Hepatocyte (in vitro differentiated cells): Measurements from ENCODE around the gene GRIN2C. TPM values are rescaled to one million over a fixed set of nuclear protein-coding genes. Genes with fewer than 3 reads are reported as not detected.

Source experiments
- DNase-seq: peaks from one replicate; pipeline ENCODE4 v3.0.0-alpha.2; 2016; ENCODE audit warnings: low spot score
- H2AFZ ChIP-seq: fragments of 200-600 bp; sonication (generic); 2 replicates; pipeline ENCODE4 v1.6.0; 2016; ENCODE audit warnings: antibody characterized with exemption, mild to moderate bottlenecking
- H3K27ac ChIP-seq: fragments of 200-600 bp; sonication (generic); 2 replicates; pipeline ENCODE4 v1.5.1; 2016; ENCODE audit warnings: mild to moderate bottlenecking
- H3K27me3 ChIP-seq: fragments of 200-600 bp; sonication (generic); 2 replicates; pipeline ENCODE4 v1.6.1; 2016
- H3K36me3 ChIP-seq: fragments of 200-600 bp; sonication (generic); replicated peaks from 2 replicates; pipeline ENCODE4 v1.5.1; 2016; ENCODE audit warnings: low read depth; ENCODE audit not compliant: insufficient read depth
- H3K4me1 ChIP-seq: fragments of 200-600 bp; sonication (generic); 2 replicates; pipeline ENCODE4 v1.5.1; 2016; ENCODE audit warnings: mild to moderate bottlenecking, moderate library complexity; ENCODE audit not compliant: insufficient read depth
- H3K4me2 ChIP-seq: fragments of 200-600 bp; sonication (generic); 2 replicates; pipeline ENCODE4 v1.6.0; 2016
- H3K4me3 ChIP-seq: fragments of 200-600 bp; sonication (generic); 2 replicates; pipeline ENCODE4 v1.5.1; 2016; ENCODE audit warnings: mild to moderate bottlenecking
- H3K79me2 ChIP-seq: fragments of 200-600 bp; sonication (generic); 2 replicates; pipeline ENCODE4 v1.6.0; 2017; ENCODE audit warnings: mild to moderate bottlenecking
- H3K9me2 ChIP-seq: fragments of 200-600 bp; sonication (generic); replicated peaks from 2 replicates; pipeline ENCODE4 v1.6.0; 2017; ENCODE audit warnings: mild to moderate bottlenecking; ENCODE audit not compliant: insufficient read depth
- H3K9me3 ChIP-seq: fragments of 200-600 bp; sonication (generic); 2 replicates; pipeline ENCODE4 v1.5.1; 2016; ENCODE audit warnings: low read depth, mild to moderate bottlenecking
- H4K20me1 ChIP-seq: fragments of 200-600 bp; sonication (generic); 2 replicates; pipeline ENCODE4 v1.6.0; 2016; ENCODE audit warnings: mild to moderate bottlenecking; ENCODE audit not compliant: insufficient read depth, poor library complexity, severe bottlenecking
- CTCF ChIP-seq: fragments of 200-600 bp; sonication (generic); IDR thresholded peaks from 2 replicates; pipeline ENCODE4 v1.5.1; 2016; ENCODE audit warnings: antibody characterized with exemption, mild to moderate bottlenecking; ENCODE audit not compliant: poor library complexity
- EZH2 ChIP-seq: fragments of 200-600 bp; sonication (generic); IDR thresholded peaks from 2 replicates; pipeline ENCODE4 v1.6.1; 2016; ENCODE audit warnings: antibody characterized with exemption, mild to moderate bottlenecking, borderline replicate concordance
- EZH2phosphoT487 ChIP-seq: fragments of 200-600 bp; sonication (generic); IDR thresholded peaks from one replicate; pipeline ENCODE4 v1.6.1; 2018; ENCODE audit warnings: antibody characterized with exemption, mild to moderate bottlenecking, low read depth, moderate library complexity; ENCODE audit not compliant: unreplicated experiment, severe bottlenecking
- WGBS: methylation state at CpG from one replicate; pipeline ENCODE4 v1.1.6; 2016; ENCODE audit warnings: low lambda C conversion rate; ENCODE audit errors: missing lambda C conversion rate; 5-methylcytosine and 5-hydroxymethylcytosine counted together
- polyA plus RNA-seq: library from polyadenylated mRNA; unstranded; fragments of >200 nt; fragmentation: Nextera tagmentation; extraction: Ambion mirVana; gene quantifications from 2 replicates; pipeline ENCODE4 v1.2.1, GENCODE V29; 2016
- total RNA-seq: library from RNA; depleted of rRNA; stranded (reverse); fragments of >200 nt; gene quantifications from 2 replicates; pipeline ENCODE4 v1.2.3, GENCODE V29; 2014

The GRIN2C gene
- total and polyA plus RNA-seq, 2 experiments from 2014 or later = 0.27 TPM; not detected in 1

- no peak overlapping the region for H2AFZ ChIP-seq
- H3K4me3 ChIP-seq = no peak overlapping the region
- no peaks in the 10 kb centered on the region for H3K36me3 ChIP-seq
- WGBS = 89% methylated on average over 6 of the region's 6 CpGs
- H3K27ac ChIP-seq = no peak overlapping the region
- H4K20me1 ChIP-seq = no peaks in the 10 kb centered on the region
- H3K9me3 ChIP-seq = no peaks in the 10 kb centered on the region
- H3K4me2 ChIP-seq = no peak overlapping the region
- no peaks in the 10 kb centered on the region for H3K9me2 ChIP-seq
- no peaks in the 10 kb centered on the region for H3K4me1 ChIP-seq
- H3K27me3 ChIP-seq = no peaks in the 10 kb centered on the region
- H3K79me2 ChIP-seq = no peaks in the 10 kb centered on the region
- no peak for DNase-seq
- no peak for TF ChIP-seq CTCF
- TF ChIP-seq EZH2 = no peak
- no peak for TF ChIP-seq EZH2phosphoT487
Observed at GRCh38 chr17:74807925-74808324, 51.8 kb downstream of the GRIN2C start.

- no peaks in the 10 kb centered on the region for H4K20me1 ChIP-seq
- no peaks in the 10 kb centered on the region for H3K36me3 ChIP-seq
- H3K4me1 ChIP-seq = no peaks in the 10 kb centered on the region
- no peak overlapping the region for H3K4me3 ChIP-seq
- H3K9me2 ChIP-seq = no peaks in the 10 kb centered on the region
- H3K27ac ChIP-seq = no peak overlapping the region
- 86% methylated on average over 13 of the region's 13 CpGs for WGBS
- TF ChIP-seq CTCF (no peak), EZH2phosphoT487 (no peak), EZH2 (no peak)
- no peaks in the 10 kb centered on the region for H3K79me2 ChIP-seq
- DNase-seq = no peak
- no peaks in the 10 kb centered on the region for H3K27me3 ChIP-seq
- no peaks in the 10 kb centered on the region for H3K9me3 ChIP-seq
- H2AFZ ChIP-seq = no peak overlapping the region
- H3K4me2 ChIP-seq = no peak overlapping the region
Observed at GRCh38 chr17:74807441-74807840, 52.2 kb downstream of the GRIN2C start.

GRCh38 chr17:74806334-74806733, 53.4 kb downstream of the GRIN2C start:
- Histone ChIP-seq H3K27ac (no peak overlapping the region), H4K20me1 (no peaks in the 10 kb centered on the region), H3K36me3 (no peaks in the 10 kb centered on the region), H3K9me2 (no peaks in the 10 kb centered on the region), H3K79me2 (no peaks in the 10 kb centered on the region), H3K4me1 (no peaks in the 10 kb centered on the region), H2AFZ (no peak overlapping the region), H3K4me3 (no peak overlapping the region), H3K9me3 (no peaks in the 10 kb centered on the region), H3K27me3 (no peaks in the 10 kb centered on the region), H3K4me2 (no peak overlapping the region)
- WGBS = 98% methylated on average over 10 of the region's 10 CpGs
- no peak for TF ChIP-seq EZH2phosphoT487
- TF ChIP-seq CTCF = no peak
- TF ChIP-seq EZH2 = no peak
- DNase-seq = no peak

GRCh38 chr17:74805591-74805991, 54.1 kb downstream of the GRIN2C start:
- Histone ChIP-seq H3K4me1 (no peaks in the 10 kb centered on the region), H4K20me1 (no peaks in the 10 kb centered on the region), H3K79me2 (no peaks in the 10 kb centered on the region), H3K27me3 (no peaks in the 10 kb centered on the region), H2AFZ (no peak overlapping the region), H3K4me2 (no peak overlapping the region), H3K27ac (no peak overlapping the region), H3K9me3 (no peaks in the 10 kb centered on the region), H3K9me2 (no peaks in the 10 kb centered on the region), H3K4me3 (no peak overlapping the region), H3K36me3 (no peaks in the 10 kb centered on the region)
- TF ChIP-seq EZH2phosphoT487 (no peak), EZH2 (no peak), CTCF (no peak)
- no peak for DNase-seq
- 86% methylated on average over 15 of the region's 15 CpGs for WGBS
